Measurements from ENCODE around the gene PACC1. TPM values are rescaled to one million over a fixed set of nuclear protein-coding genes. Genes with fewer than 3 reads are reported as not detected.

PACC1 gene
- total and polyA plus RNA-seq, 10 of the 15 experiments (the other 5 are each of a cell fraction or from before 2014, with no cell fraction given) = 16.1 to 29.7 (median 19.3) TPM

GRCh38 chr1:212414328-212415106 is at the start of gene PACC1 (continued):
- peak; percentile 32; the same call in 1 of the 2 replicates for TF ChIP-seq ZBTB40 (IDR thresholded peaks at IDR 0.05; ENCODE audit: borderline replicate concordance)
- no peak for TF ChIP-seq ZNF384 (IDR thresholded peaks at IDR 0.05; ENCODE audit: borderline replicate concordance, low read depth, low read length)
- TF ChIP-seq CUX1 (IDR thresholded peaks at IDR 0.05; ENCODE audit: insufficient replicate concordance, low read depth, low read length) = no peak
- TF ChIP-seq ZNF207 (IDR thresholded peaks at IDR 0.05; ENCODE audit: borderline replicate concordance) = peak; percentile 55; the same call in 1 of the 2 replicates
- TF ChIP-seq PKNOX1 (IDR thresholded peaks at IDR 0.05) = peak; percentile 28; the same call in 1 of the 2 replicates
- no peak for TF ChIP-seq SREBF2 (IDR thresholded peaks at IDR 0.05; ENCODE audit: low read length)
- peak; percentile 96 for TF ChIP-seq POLR2A (IDR thresholded peaks at IDR 0.05; ENCODE audit: low read depth, low read length)
- no peak for TF ChIP-seq ZBTB4 (CRISPR knock-in tag; IDR thresholded peaks at IDR 0.05)
- no peak for TF ChIP-seq ZBTB11 (CRISPR knock-in tag; IDR thresholded peaks at IDR 0.05)
- 0 out of 2 replicates have a peak, but pooled peaks have one; percentile 80 for TF ChIP-seq PML (IDR thresholded peaks at IDR 0.05; ENCODE audit: low read length)
